HEK293 (cell line): ENCODE data around the gene SYNPO2.
"Not testable (repeated sequence)": the region's sequence is repeated elsewhere in the genome, so short reads cannot be mapped to it uniquely, and the experiment has no call there.

ENCODE experiments used
- CTCF ChIA-PET: fragments of 350-600 bp; formaldehyde crosslinking; extraction: SDS; loops from one replicate; lab custom pipeline; 2021; ENCODE audit warnings: antibody characterized with exemption; lab: Yijun Ruan, JAX
- POLR2A ChIA-PET: fragments of 300-600 bp; formaldehyde crosslinking; extraction: SDS; loops from one replicate; lab custom pipeline; 2020; ENCODE audit warnings: antibody characterized with exemption, inconsistent platforms; lab: Yijun Ruan, JAX
- H3K27ac ChIP-seq: fragments of 200-500 bp; sonication (Bioruptor generic); 2 replicates; pipeline ENCODE4 v1.5.1; 2014; ENCODE audit warnings: low read depth, low read length, control low read depth, inconsistent platforms; ENCODE audit errors: extremely low read depth
- H3K36me3 ChIP-seq, 2 experiments: fragments of 200-500 bp in 1 of 2; sonication (Bioruptor generic) in 1 of 2; 1 replicate in 1 of 2; 2 replicates in 1 of 2; pipeline ENCODE4 v1.5.1; 2014 to 2017; ENCODE audit warnings: inconsistent platforms in 2 of 2, low read length in 2 of 2; ENCODE audit not compliant: control insufficient read depth in 2 of 2, insufficient read depth in 1 of 2
- H3K4me1 ChIP-seq: fragments of 200-500 bp; sonication (Bioruptor generic); 2 replicates; pipeline ENCODE4 v1.5.1; 2014; ENCODE audit warnings: mild to moderate bottlenecking, low read length, inconsistent platforms; ENCODE audit not compliant: control insufficient read depth, insufficient read depth
- H3K4me3 ChIP-seq: 2 replicates; pipeline ENCODE4 v1.5.1; 2011; ENCODE audit warnings: low read depth, mild to moderate bottlenecking, control low read depth, low read length, moderate library complexity
- H3K9me3 ChIP-seq: fragments of 200-500 bp; sonication (Bioruptor generic); 2 replicates; pipeline ENCODE4 v1.5.1; 2014; ENCODE audit warnings: low read depth, low read length, inconsistent platforms; ENCODE audit not compliant: control insufficient read depth, insufficient read depth
- GFI1B ChIP-seq: fragments of 450-650 bp; formaldehyde crosslinking; IDR thresholded peaks from 2 replicates; pipeline ENCODE4 v1.5.1; 2016; ENCODE audit warnings: missing biosample characterization, missing genetic modification characterization
- IKZF3 ChIP-seq: fragments of 450-650 bp; IDR thresholded peaks from 2 replicates; pipeline ENCODE4 v1.5.0; 2018; ENCODE audit warnings: missing biosample characterization, mild to moderate bottlenecking, missing genetic modification characterization, moderate library complexity
- KLF8 ChIP-seq: fragments of 450-650 bp; formaldehyde crosslinking; IDR thresholded peaks from 2 replicates; pipeline ENCODE4 v1.5.1; 2016; ENCODE audit warnings: missing biosample characterization, missing genetic modification characterization
- MYNN ChIP-seq: fragments of 450-650 bp; formaldehyde crosslinking; IDR thresholded peaks from 2 replicates; pipeline ENCODE4 v1.5.1; 2016; ENCODE audit warnings: missing biosample characterization, missing genetic modification characterization, borderline replicate concordance
- MZF1 ChIP-seq: fragments of 450-650 bp; formaldehyde crosslinking; IDR thresholded peaks from 2 replicates; pipeline ENCODE4 v1.5.1; 2017; ENCODE audit warnings: missing biosample characterization, missing genetic modification characterization, borderline replicate concordance
- TCF7L2 ChIP-seq: IDR thresholded peaks from 2 replicates; pipeline ENCODE4 v1.6.1; 2011; ENCODE audit warnings: low read depth, mild to moderate bottlenecking, inconsistent platforms, low read length, moderate library complexity, borderline replicate concordance
- YY2 ChIP-seq: fragments of 450-650 bp; formaldehyde crosslinking; IDR thresholded peaks from 2 replicates; pipeline ENCODE4 v1.5.1; 2016; ENCODE audit warnings: missing biosample characterization, missing genetic modification characterization
- ZBTB17 ChIP-seq: fragments of 450-650 bp; formaldehyde crosslinking; IDR thresholded peaks from 2 replicates; pipeline ENCODE4 v1.5.1; 2016; ENCODE audit warnings: missing biosample characterization, missing genetic modification characterization
- ZFP41 ChIP-seq: fragments of 450-650 bp; formaldehyde crosslinking; IDR thresholded peaks from 2 replicates; pipeline ENCODE4 v1.5.1; 2016; ENCODE audit warnings: missing biosample characterization, missing genetic modification characterization, borderline replicate concordance
- ZNF157 ChIP-seq: fragments of 450-650 bp; formaldehyde crosslinking; IDR thresholded peaks from 2 replicates; pipeline ENCODE4 v1.5.1; 2016; ENCODE audit warnings: missing biosample characterization, missing genetic modification characterization
- ZNF174 ChIP-seq: fragments of 450-650 bp; formaldehyde crosslinking; IDR thresholded peaks from 2 replicates; pipeline ENCODE4 v1.5.0; 2017; ENCODE audit warnings: missing biosample characterization, mild to moderate bottlenecking, missing genetic modification characterization
- ZNF341 ChIP-seq: fragments of 450-650 bp; formaldehyde crosslinking; IDR thresholded peaks from 2 replicates; pipeline ENCODE4; 2016; ENCODE audit warnings: low read depth, missing biosample characterization, missing genetic modification characterization
- ZNF350 ChIP-seq: fragments of 450-650 bp; formaldehyde crosslinking; IDR thresholded peaks from 2 replicates; pipeline ENCODE4 v1.5.0; 2017; ENCODE audit warnings: missing biosample characterization, mild to moderate bottlenecking, missing genetic modification characterization
- ZNF423 ChIP-seq: fragments of 450-650 bp; formaldehyde crosslinking; IDR thresholded peaks from 2 replicates; pipeline ENCODE4 v1.5.1; 2016; ENCODE audit warnings: missing biosample characterization, missing genetic modification characterization
- ZNF433 ChIP-seq: fragments of 450-650 bp; formaldehyde crosslinking; IDR thresholded peaks from 2 replicates; pipeline ENCODE4 v1.5.1; 2016; ENCODE audit warnings: missing biosample characterization, missing genetic modification characterization, low read depth
- ZNF768 ChIP-seq: fragments of 450-650 bp; formaldehyde crosslinking; IDR thresholded peaks from 2 replicates; pipeline ENCODE4 v1.5.1; 2018; ENCODE audit warnings: missing biosample characterization, mild to moderate bottlenecking, missing genetic modification characterization
- ZNF791 ChIP-seq: fragments of 450-650 bp; formaldehyde crosslinking; IDR thresholded peaks from 2 replicates; pipeline ENCODE4 v1.5.1; 2016; ENCODE audit warnings: missing biosample characterization, missing genetic modification characterization
- TF ChIP-seq, protein P1 (sequence below): IDR thresholded peaks from 2 replicates; pipeline ENCODE4 v1.6.1; 2011; ENCODE audit warnings: mild to moderate bottlenecking, low read depth, low read length, borderline replicate concordance
- TF ChIP-seq, protein P2 (sequence below): fragments of 450-650 bp; formaldehyde crosslinking; IDR thresholded peaks from 2 replicates; pipeline ENCODE4 v1.5.1; 2017; ENCODE audit warnings: missing biosample characterization, missing genetic modification characterization
- TF ChIP-seq, protein P3 (sequence below): fragments of 450-650 bp; formaldehyde crosslinking; IDR thresholded peaks from 2 replicates; pipeline ENCODE4 v1.5.1; 2016; ENCODE audit warnings: missing biosample characterization, missing genetic modification characterization
- TF ChIP-seq, protein P4 (sequence below): fragments of 450-650 bp; formaldehyde crosslinking; IDR thresholded peaks from 2 replicates; pipeline ENCODE4 v1.5.1; 2017; ENCODE audit warnings: missing biosample characterization, missing genetic modification characterization
- TF ChIP-seq, protein P5 (sequence below): fragments of 450-650 bp; formaldehyde crosslinking; IDR thresholded peaks from 2 replicates; pipeline ENCODE4; 2016; ENCODE audit warnings: missing biosample characterization, missing genetic modification characterization

The SYNPO2 gene

DNA sequence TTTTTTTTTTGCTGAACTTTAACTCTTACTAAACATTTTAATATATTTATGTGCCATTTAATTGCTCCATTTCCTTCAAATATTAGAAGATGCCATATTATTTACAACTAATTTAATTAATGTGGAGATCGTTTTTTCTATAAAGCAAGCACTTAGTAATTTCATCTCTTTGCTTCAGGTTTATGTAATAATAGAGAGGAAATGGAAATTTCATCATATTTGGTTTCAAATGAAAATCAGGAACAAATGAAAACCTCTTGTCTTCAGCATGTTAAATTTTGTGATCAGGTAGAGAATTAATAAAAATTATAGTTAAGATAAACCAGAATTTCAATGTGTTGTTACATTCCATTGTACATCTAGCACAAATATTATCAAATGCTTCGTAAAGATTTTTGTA is 120.1 kb downstream of the SYNPO2 start:
- no peak overlapping the region for H3K4me3 ChIP-seq
- TF ChIP-seq, protein P1, sequence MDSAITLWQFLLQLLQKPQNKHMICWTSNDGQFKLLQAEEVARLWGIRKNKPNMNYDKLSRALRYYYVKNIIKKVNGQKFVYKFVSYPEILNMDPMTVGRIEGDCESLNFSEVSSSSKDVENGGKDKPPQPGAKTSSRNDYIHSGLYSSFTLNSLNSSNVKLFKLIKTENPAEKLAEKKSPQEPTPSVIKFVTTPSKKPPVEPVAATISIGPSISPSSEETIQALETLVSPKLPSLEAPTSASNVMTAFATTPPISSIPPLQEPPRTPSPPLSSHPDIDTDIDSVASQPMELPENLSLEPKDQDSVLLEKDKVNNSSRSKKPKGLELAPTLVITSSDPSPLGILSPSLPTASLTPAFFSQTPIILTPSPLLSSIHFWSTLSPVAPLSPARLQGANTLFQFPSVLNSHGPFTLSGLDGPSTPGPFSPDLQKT, result no peak
- TF ChIP-seq YY2 (no peak), ZNF791 (no peak), ZNF768 (tag by site-specific recombination) (no peak), MYNN (no peak), TCF7L2 (no peak), ZNF174 (tag by site-specific recombination) (no peak), ZNF433 (tag by site-specific recombination) (no peak), ZBTB17 (tag by site-specific recombination) (no peak)
- TF ChIP-seq, protein P2, sequence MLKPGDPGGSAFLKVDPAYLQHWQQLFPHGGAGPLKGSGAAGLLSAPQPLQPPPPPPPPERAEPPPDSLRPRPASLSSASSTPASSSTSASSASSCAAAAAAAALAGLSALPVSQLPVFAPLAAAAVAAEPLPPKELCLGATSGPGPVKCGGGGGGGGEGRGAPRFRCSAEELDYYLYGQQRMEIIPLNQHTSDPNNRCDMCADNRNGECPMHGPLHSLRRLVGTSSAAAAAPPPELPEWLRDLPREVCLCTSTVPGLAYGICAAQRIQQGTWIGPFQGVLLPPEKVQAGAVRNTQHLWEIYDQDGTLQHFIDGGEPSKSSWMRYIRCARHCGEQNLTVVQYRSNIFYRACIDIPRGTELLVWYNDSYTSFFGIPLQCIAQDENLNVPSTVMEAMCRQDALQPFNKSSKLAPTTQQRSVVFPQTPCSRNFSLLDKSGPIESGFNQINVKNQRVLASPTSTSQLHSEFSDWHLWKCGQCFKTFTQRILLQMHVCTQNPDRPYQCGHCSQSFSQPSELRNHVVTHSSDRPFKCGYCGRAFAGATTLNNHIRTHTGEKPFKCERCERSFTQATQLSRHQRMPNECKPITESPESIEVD (tag by site-specific recombination), result no peak
- TF ChIP-seq, protein P3, sequence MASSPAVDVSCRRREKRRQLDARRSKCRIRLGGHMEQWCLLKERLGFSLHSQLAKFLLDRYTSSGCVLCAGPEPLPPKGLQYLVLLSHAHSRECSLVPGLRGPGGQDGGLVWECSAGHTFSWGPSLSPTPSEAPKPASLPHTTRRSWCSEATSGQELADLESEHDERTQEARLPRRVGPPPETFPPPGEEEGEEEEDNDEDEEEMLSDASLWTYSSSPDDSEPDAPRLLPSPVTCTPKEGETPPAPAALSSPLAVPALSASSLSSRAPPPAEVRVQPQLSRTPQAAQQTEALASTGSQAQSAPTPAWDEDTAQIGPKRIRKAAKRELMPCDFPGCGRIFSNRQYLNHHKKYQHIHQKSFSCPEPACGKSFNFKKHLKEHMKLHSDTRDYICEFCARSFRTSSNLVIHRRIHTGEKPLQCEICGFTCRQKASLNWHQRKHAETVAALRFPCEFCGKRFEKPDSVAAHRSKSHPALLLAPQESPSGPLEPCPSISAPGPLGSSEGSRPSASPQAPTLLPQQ (tag by site-specific recombination), result no peak
- TF ChIP-seq, all 188 proteins: peak for 0
- ChIA-PET CTCF (no interaction called here), POLR2A (no interaction called here)
- Histone ChIP-seq H3K27ac (no peak overlapping the region), H3K4me1 (no peaks in the 10 kb centered on the region), H3K9me3 (no peaks in the 10 kb centered on the region), H3K36me3 (no peaks in the 10 kb centered on the region)

DNA sequence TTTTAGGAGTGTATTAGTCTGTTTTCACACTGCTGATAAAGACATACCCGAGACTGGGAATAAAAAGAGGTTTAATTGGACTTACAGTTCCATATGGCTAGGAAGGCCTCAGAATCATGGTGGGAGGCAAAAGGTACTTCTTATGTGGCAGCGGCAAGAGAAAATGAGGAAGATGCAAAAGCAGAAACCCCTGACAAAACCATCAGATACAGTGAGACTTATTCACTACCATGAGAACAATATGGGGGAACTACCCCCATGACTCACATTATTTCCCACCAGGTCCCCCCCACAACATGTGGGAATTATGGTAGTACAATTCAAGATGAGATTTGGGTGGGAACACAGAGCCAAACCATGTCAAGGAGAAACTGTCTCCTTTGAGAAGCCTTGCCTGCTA is 121.6 kb downstream of the SYNPO2 start:
- H3K27ac ChIP-seq, H3K9me3 ChIP-seq, H3K4me3 ChIP-seq, CTCF ChIA-PET, H3K4me1 ChIP-seq, POLR2A ChIA-PET, H3K36me3 ChIP-seq: not testable (repeated sequence)

DNA sequence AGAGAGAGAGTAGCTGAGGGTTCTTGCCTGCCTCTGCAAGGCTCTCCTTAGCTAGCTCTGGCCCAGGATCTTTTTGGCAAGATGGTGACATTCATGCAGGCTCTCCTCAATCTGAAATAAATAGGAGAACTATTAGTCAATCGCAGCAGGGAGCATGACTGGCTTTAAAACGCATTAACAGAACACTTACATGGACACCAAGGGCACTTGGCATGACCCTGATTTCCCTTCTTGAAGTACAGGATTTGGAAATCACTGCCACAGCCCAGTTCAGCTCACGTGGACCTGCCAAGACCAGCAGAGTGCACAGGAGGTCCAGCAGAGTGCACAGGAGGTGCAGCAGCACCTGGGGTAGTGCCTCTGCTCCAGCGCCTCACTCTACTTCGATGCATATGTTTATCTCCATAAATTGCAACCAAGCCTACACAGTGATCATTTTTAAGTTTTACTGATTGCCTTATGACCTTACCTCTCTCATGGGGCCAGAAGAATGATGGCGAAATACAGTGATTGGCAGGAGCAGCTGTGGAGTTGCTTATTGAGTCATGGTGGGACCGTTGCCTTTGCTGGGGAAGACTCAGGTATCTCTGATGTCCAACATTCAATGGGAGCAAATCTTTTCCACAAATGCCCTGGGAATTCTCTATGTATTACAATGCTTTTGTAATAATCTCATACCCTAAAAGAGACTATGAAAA is 122.4 kb downstream of the SYNPO2 start:
- H3K36me3 ChIP-seq, result no peaks in the 10 kb centered on the region
- no peak for TF ChIP-seq GFI1B (tag by site-specific recombination)
- TF ChIP-seq, protein P4, sequence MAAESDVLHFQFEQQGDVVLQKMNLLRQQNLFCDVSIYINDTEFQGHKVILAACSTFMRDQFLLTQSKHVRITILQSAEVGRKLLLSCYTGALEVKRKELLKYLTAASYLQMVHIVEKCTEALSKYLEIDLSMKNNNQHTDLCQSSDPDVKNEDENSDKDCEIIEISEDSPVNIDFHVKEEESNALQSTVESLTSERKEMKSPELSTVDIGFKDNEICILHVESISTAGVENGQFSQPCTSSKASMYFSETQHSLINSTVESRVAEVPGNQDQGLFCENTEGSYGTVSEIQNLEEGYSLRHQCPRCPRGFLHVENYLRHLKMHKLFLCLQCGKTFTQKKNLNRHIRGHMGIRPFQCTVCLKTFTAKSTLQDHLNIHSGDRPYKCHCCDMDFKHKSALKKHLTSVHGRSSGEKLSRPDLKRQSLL (tag by site-specific recombination), result no peak
- no peak for TF ChIP-seq ZNF341 (tag by site-specific recombination)
- no peak for TF ChIP-seq ZNF423 (tag by site-specific recombination)
- no peak for TF ChIP-seq TCF7L2
- TF ChIP-seq IKZF3 (tag by site-specific recombination), result no peak
- no peak for TF ChIP-seq ZNF157 (tag by site-specific recombination)
- TF ChIP-seq MZF1, result no peak
- TF ChIP-seq KLF8 (tag by site-specific recombination), result no peak
- no peak for TF ChIP-seq ZNF350 (tag by site-specific recombination)
- TF ChIP-seq, protein P5, sequence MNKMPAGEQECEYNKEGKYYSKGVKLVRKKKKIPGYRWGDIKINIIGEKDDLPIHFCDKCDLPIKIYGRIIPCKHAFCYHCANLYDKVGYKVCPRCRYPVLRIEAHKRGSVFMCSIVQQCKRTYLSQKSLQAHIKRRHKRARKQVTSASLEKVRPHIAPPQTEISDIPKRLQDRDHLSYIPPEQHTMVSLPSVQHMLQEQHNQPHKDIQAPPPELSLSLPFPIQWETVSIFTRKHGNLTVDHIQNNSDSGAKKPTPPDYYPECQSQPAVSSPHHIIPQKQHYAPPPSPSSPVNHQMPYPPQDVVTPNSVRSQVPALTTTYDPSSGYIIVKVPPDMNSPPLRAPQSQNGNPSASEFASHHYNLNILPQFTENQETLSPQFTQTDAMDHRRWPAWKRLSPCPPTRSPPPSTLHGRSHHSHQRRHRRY (tag by site-specific recombination), result no peak
- TF ChIP-seq ZFP41, result no peak

More for the DNA sequence above, 122.4 kb downstream of the SYNPO2 start:
- CTCF ChIA-PET, result no interaction called here
- POLR2A ChIA-PET, result no interaction called here
- H3K9me3 ChIP-seq, result no peaks in the 10 kb centered on the region
- no peak overlapping the region for H3K4me3 ChIP-seq
- H3K4me1 ChIP-seq, result no peaks in the 10 kb centered on the region
- no peak overlapping the region for H3K27ac ChIP-seq
